ENCODE measurements around the gene SAMD9.
"Not testable (repeated sequence)": the region's sequence is repeated elsewhere in the genome, so short reads cannot be mapped to it uniquely, and the experiment has no call there.

SAMD9 gene

DNA sequence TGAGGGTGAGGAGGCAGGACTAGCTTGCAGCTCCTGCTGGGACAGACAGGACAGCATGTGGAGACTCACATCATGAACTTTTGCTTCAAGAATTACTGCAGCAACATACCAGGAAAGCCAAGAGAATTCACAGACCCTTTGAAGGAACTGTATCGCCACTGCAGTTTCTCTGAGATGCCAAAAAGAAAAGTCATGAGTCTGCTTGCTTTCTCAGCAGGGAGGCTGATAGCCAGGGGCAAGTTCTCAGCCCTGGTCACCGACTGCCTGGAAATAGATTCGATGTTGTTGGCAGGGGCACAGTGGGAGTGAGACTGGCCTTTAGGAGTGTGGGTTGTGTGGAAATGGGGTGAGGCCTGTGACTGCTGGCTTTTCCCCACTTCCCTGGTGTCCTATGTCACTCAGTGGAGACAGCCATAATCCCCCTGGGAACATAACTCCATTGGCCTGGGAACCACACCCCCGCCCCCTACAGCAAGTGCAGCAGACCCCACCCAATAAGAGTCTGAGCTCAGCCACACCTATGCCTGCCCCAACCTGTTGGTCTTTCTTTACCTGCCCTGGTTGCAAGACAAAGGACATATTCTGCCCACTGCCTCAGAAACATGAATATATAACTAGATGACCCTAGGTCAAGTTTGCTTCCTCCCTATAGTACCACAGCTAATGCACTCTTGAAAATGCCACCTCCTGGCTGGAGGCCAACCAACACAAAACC is 1.6 kb upstream of the SAMD9 start:
- Histone ChIP-seq H3K9me3 (ENCODE audit: control insufficient read depth, insufficient read depth, low read length) (no peaks in the 10 kb centered on the region), H3K27me3 (ENCODE audit: control insufficient read depth, insufficient read depth, low read length) (no peaks in the 10 kb centered on the region), H3K36me3 (ENCODE audit: control insufficient read depth, insufficient read depth, low read length) (no peaks in the 10 kb centered on the region), H3K9ac (ENCODE audit: low read depth, low read length) (no peak overlapping the region), H3K4me1 (ENCODE audit: control insufficient read depth, insufficient read depth, low read length) (no peaks in the 10 kb centered on the region), H3K4me3 (ENCODE audit: low read depth, low read length) (no peak overlapping the region), H3K27ac (ENCODE audit: low read depth, low read length) (no peak overlapping the region)

- Histone ChIP-seq H3K4me3 (ENCODE audit: low read depth, low read length) (no peak overlapping the region), H3K4me1 (ENCODE audit: control insufficient read depth, insufficient read depth, low read length) (no peaks in the 10 kb centered on the region), H3K27ac (ENCODE audit: low read depth, low read length) (no peak overlapping the region), H3K27me3 (ENCODE audit: control insufficient read depth, insufficient read depth, low read length) (no peaks in the 10 kb centered on the region), H3K36me3 (ENCODE audit: control insufficient read depth, insufficient read depth, low read length) (no peaks in the 10 kb centered on the region), H3K9ac (ENCODE audit: low read depth, low read length) (no peak overlapping the region), H3K9me3 (ENCODE audit: control insufficient read depth, insufficient read depth, low read length) (no peaks in the 10 kb centered on the region)
These were observed 452 bp downstream of the SAMD9 start for GRCh38 chr7:93117327-93117726.

- Histone ChIP-seq H3K27me3 (ENCODE audit: control insufficient read depth, insufficient read depth, low read length) (no peaks in the 10 kb centered on the region), H3K9me3 (ENCODE audit: control insufficient read depth, insufficient read depth, low read length) (no peaks in the 10 kb centered on the region), H3K9ac (ENCODE audit: low read depth, low read length) (no peak overlapping the region), H3K4me1 (ENCODE audit: control insufficient read depth, insufficient read depth, low read length) (no peaks in the 10 kb centered on the region), H3K36me3 (ENCODE audit: control insufficient read depth, insufficient read depth, low read length) (no peaks in the 10 kb centered on the region), H3K4me3 (ENCODE audit: low read depth, low read length) (no peak overlapping the region), H3K27ac (ENCODE audit: low read depth, low read length) (no peak overlapping the region)
These were observed 2.0 kb downstream of the SAMD9 start for GRCh38 chr7:93115796-93116195.

- Histone ChIP-seq H3K9ac (ENCODE audit: low read depth, low read length) (no peak overlapping the region), H3K27ac (ENCODE audit: low read depth, low read length) (no peak overlapping the region), H3K27me3 (ENCODE audit: control insufficient read depth, insufficient read depth, low read length) (peaks cover 6% of the 10 kb centered on the region), H3K4me1 (ENCODE audit: control insufficient read depth, insufficient read depth, low read length) (no peaks in the 10 kb centered on the region), H3K36me3 (ENCODE audit: control insufficient read depth, insufficient read depth, low read length) (no peaks in the 10 kb centered on the region), H3K9me3 (ENCODE audit: control insufficient read depth, insufficient read depth, low read length) (no peaks in the 10 kb centered on the region; the same call in 1 of the 2 replicates), H3K4me3 (ENCODE audit: low read depth, low read length) (no peak overlapping the region)
These were observed 9.8 kb downstream of the SAMD9 start for GRCh38 chr7:93108003-93108402.

- Histone ChIP-seq H3K36me3 (ENCODE audit: control insufficient read depth, insufficient read depth, low read length) (no peaks in the 10 kb centered on the region), H3K4me1 (ENCODE audit: control insufficient read depth, insufficient read depth, low read length) (no peaks in the 10 kb centered on the region), H3K27ac (ENCODE audit: low read depth, low read length) (no peak overlapping the region), H3K27me3 (ENCODE audit: control insufficient read depth, insufficient read depth, low read length) (peaks cover under 1% of the 10 kb centered on the region; the same call in 1 of the 2 replicates), H3K9me3 (ENCODE audit: control insufficient read depth, insufficient read depth, low read length) (no peaks in the 10 kb centered on the region), H3K9ac (ENCODE audit: low read depth, low read length) (no peak overlapping the region), H3K4me3 (ENCODE audit: low read depth, low read length) (no peak overlapping the region)
These were observed 20.4 kb downstream of the SAMD9 start for GRCh38 chr7:93097388-93097787.

DNA sequence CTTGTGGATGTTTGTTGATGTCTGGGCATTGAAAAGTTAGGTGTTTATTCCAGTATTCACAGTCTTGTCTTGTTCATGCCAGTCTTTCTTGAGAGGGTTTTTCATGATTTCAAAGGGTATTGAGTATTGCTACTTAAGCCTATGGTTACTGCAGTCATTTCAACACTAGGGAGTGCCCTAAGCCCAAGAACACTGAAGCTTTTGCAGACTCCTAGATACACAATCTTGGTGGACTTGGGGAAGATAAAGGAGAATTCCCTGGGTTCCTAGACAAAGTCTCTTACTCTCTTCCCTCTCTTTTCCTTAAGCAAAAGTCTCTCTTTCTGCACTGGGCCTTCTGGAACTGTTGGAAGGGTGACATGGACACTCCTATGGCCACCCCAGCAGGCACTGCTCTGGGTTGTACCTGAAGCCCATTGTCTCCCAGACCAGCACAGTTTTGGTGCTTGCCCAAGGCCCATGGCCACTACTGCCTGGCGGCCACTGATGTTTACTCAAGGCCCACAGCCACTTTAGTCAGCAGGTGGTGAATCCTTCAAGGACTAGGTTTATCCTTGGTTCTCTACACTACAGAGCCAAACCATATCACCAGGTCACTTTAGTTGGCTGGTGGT is 24.9 kb downstream of the SAMD9 start:
- Histone ChIP-seq H3K27ac (ENCODE audit: low read depth, low read length) (no peak overlapping the region), H3K9ac (ENCODE audit: low read depth, low read length) (no peak overlapping the region), H3K4me3 (ENCODE audit: low read depth, low read length) (no peak overlapping the region), H3K9me3 (ENCODE audit: control insufficient read depth, insufficient read depth, low read length) (no peaks in the 10 kb centered on the region), H3K27me3 (ENCODE audit: control insufficient read depth, insufficient read depth, low read length) (no peaks in the 10 kb centered on the region), H3K36me3 (ENCODE audit: control insufficient read depth, insufficient read depth, low read length) (no peaks in the 10 kb centered on the region), H3K4me1 (ENCODE audit: control insufficient read depth, insufficient read depth, low read length) (no peaks in the 10 kb centered on the region)

DNA sequence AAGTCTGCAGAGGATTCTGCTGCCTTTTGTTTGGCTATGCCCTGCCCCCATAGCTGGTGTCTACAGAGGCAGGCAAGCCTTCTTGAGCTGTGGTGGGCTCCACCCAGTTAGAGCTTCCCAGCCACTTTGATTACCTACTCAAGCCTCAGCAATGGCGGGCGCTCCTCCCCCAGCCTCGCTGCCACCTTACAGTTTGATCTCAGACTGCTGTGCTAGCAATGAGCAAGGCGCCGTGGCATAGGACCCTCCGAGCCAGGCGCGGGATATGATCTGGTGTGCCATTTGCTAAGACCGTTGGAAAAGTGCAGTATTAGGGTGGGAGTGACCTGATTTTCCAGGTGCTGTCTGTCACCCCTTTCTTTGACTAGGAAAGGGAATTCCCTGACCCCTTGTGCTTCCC is 44.4 kb downstream of the SAMD9 start:
- not testable (repeated sequence) for H3K4me3 ChIP-seq (ENCODE audit: low read depth, low read length); H3K9ac ChIP-seq (ENCODE audit: low read depth, low read length); H3K36me3 ChIP-seq (ENCODE audit: control insufficient read depth, insufficient read depth, low read length); H3K4me1 ChIP-seq (ENCODE audit: control insufficient read depth, insufficient read depth, low read length); H3K27ac ChIP-seq (ENCODE audit: low read depth, low read length); H3K9me3 ChIP-seq (ENCODE audit: control insufficient read depth, insufficient read depth, low read length); H3K27me3 ChIP-seq (ENCODE audit: control insufficient read depth, insufficient read depth, low read length)

DNA sequence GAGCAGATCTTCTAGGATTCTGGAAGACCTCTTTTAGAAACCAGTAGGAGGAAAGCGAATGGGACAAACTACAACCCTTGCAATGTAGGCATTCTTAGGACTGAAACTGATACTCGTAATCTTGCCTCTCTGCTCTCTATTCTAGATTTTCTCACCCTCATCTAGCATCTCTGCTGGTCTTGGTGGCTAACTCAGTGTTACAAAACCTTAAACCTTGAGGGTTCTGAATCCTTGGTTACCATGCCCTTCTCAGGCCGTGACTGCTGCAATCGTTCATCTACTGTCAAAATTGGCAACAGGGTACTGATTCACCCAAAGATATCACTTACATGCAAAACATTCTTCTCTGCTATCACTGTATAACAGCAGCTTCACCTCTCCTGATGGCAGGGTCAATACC is 55.2 kb downstream of the SAMD9 start:
- Histone ChIP-seq H3K9ac (ENCODE audit: low read depth, low read length) (no peak overlapping the region), H3K4me3 (ENCODE audit: low read depth, low read length) (no peak overlapping the region), H3K4me1 (ENCODE audit: control insufficient read depth, insufficient read depth, low read length) (no peaks in the 10 kb centered on the region), H3K36me3 (ENCODE audit: control insufficient read depth, insufficient read depth, low read length) (no peaks in the 10 kb centered on the region), H3K9me3 (ENCODE audit: control insufficient read depth, insufficient read depth, low read length) (no peaks in the 10 kb centered on the region), H3K27me3 (ENCODE audit: control insufficient read depth, insufficient read depth, low read length) (no peaks in the 10 kb centered on the region), H3K27ac (ENCODE audit: low read depth, low read length) (no peak overlapping the region)

GRCh38 chr7:93060865-93061264 is 56.9 kb downstream of the SAMD9 start:
- no peaks in the 10 kb centered on the region for H3K36me3 ChIP-seq (ENCODE audit: control insufficient read depth, insufficient read depth, low read length)
- H3K9ac ChIP-seq (ENCODE audit: low read depth, low read length) = no peak overlapping the region
- H3K4me3 ChIP-seq (ENCODE audit: low read depth, low read length) = no peak overlapping the region
- H3K27ac ChIP-seq (ENCODE audit: low read depth, low read length) = no peak overlapping the region
- H3K4me1 ChIP-seq (ENCODE audit: control insufficient read depth, insufficient read depth, low read length) = no peaks in the 10 kb centered on the region
- no peaks in the 10 kb centered on the region for H3K27me3 ChIP-seq (ENCODE audit: control insufficient read depth, insufficient read depth, low read length)
- H3K9me3 ChIP-seq (ENCODE audit: control insufficient read depth, insufficient read depth, low read length) = no peaks in the 10 kb centered on the region

DNA sequence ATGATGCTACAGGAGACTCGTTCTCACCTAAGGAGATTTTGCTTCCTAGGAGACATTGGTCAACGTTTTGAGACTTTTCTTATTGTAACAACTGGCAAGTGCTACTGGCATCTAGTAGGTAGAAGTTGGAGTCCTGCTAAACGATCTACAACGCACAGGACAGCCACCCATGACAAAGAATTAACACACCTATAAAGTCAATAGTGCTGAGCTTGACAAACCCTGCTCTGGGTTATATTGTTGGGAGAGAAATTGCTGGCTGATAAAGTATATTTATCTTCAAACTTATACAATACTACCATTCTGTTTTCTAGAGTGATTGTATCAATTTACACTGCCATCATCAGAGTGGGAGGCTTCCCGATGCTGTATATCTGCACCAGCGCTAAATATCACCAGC is 57.8 kb downstream of the SAMD9 start:
- H3K9me3 ChIP-seq (ENCODE audit: control insufficient read depth, insufficient read depth, low read length) = no peaks in the 10 kb centered on the region
- no peaks in the 10 kb centered on the region for H3K4me1 ChIP-seq (ENCODE audit: control insufficient read depth, insufficient read depth, low read length)
- no peak overlapping the region for H3K9ac ChIP-seq (ENCODE audit: low read depth, low read length)
- H3K36me3 ChIP-seq (ENCODE audit: control insufficient read depth, insufficient read depth, low read length) = no peaks in the 10 kb centered on the region
- no peaks in the 10 kb centered on the region for H3K27me3 ChIP-seq (ENCODE audit: control insufficient read depth, insufficient read depth, low read length)
- H3K4me3 ChIP-seq (ENCODE audit: low read depth, low read length) = no peak overlapping the region
- H3K27ac ChIP-seq (ENCODE audit: low read depth, low read length) = no peak overlapping the region

DNA sequence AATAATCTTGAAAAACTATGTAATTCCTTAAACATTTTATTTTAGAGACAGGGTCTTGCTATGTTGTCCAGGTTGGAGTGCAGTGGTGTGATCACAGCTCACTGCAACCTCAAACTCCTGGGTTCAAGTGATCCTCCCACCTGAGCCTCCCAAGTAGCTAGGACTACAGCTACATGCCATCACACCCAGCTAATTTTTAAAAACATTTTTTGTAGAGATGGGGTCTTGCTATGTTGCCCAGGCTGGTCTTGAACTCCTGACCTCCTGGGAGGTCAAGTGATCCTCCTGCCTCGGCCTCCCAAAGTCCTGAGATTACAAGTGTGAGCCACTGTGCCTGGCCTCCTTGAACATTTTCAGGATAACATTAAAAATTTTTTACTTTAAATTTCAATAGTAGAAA is 61.2 kb downstream of the SAMD9 start:
- H3K4me1 ChIP-seq (ENCODE audit: control insufficient read depth, insufficient read depth, low read length) = not testable (repeated sequence)

More for the DNA sequence above, 61.2 kb downstream of the SAMD9 start:
- not testable (repeated sequence) for H3K4me3 ChIP-seq (ENCODE audit: low read depth, low read length); H3K27ac ChIP-seq (ENCODE audit: low read depth, low read length); H3K9me3 ChIP-seq (ENCODE audit: control insufficient read depth, insufficient read depth, low read length); H3K9ac ChIP-seq (ENCODE audit: low read depth, low read length); H3K36me3 ChIP-seq (ENCODE audit: control insufficient read depth, insufficient read depth, low read length); H3K27me3 ChIP-seq (ENCODE audit: control insufficient read depth, insufficient read depth, low read length)
